ENCODE data around the gene PLPPR5.

GRCh38 chr1:98992844-98993243, 11.8 kb downstream of the PLPPR5 start:
- TF ChIP-seq HDAC6 (IDR thresholded peaks at IDR 0.05; ENCODE audit: low read depth, low read length) (no peak), SP1 (IDR thresholded peaks at IDR 0.05; ENCODE audit: low read depth, low read length) (no peak), RFX5 (IDR thresholded peaks at IDR 0.05; ENCODE audit: borderline replicate concordance, low read depth, low read length) (no peak)
